Measurements from ENCODE around the gene POLR2B.

GRCh38 chr4:57041020-57041419, 62.3 kb downstream of the POLR2B start:
- TF ChIP-seq CTCF (IDR thresholded peaks at IDR 0.05 in 2 of 3, conservative IDR thresholded peaks at IDR 0.05 in 1 of 3; ENCODE audit: borderline replicate concordance in 1 of 3, insufficient read depth in 1 of 3, low read depth in 2 of 3, low read length in 2 of 3) (no peak), ATF3 (IDR thresholded peaks at IDR 0.05) (no peak), JUND (IDR thresholded peaks at IDR 0.05) (no peak), POLR2A (IDR thresholded peaks at IDR 0.05; ENCODE audit: borderline replicate concordance, extremely low read depth, insufficient read depth, insufficient read length) (no peak), SP1 (IDR thresholded peaks at IDR 0.05; ENCODE audit: low read depth) (no peak), ZBTB33 (IDR thresholded peaks at IDR 0.05; ENCODE audit: extremely low read depth, insufficient replicate concordance, low read length) (no peak), EZH2phosphoT487 (IDR thresholded peaks at IDR 0.05; ENCODE audit: borderline replicate concordance) (no peak), ZNF274 (IDR thresholded peaks at IDR 0.05; ENCODE audit: low read depth, low read length) (no peak), POLR2AphosphoS5 (IDR thresholded peaks at IDR 0.05; ENCODE audit: low read depth, low read length) (no peak), EZH2 (IDR thresholded peaks at IDR 0.05) (no peak), YY1 (IDR thresholded peaks at IDR 0.05; ENCODE audit: extremely low read depth, insufficient replicate concordance, low read depth, low read length) (no peak), MAX (IDR thresholded peaks at IDR 0.05) (no peak)
